ENCODE data around the gene VPS54. TPM values are rescaled to one million over a fixed set of nuclear protein-coding genes. Genes with fewer than 3 reads are reported as not detected.

The VPS54 gene
- total RNA-seq (2022; extraction: Qiagen RNA extraction), result 11.4 to 15.5 TPM (median 14.1 TPM) in 5 replicates

GRCh38 chr2:64019083-64019974, at the start of gene VPS54:
Gene VPS54 (minus strand): TSS chr2:64019428. CDS start chr2:63983999, 35,429 bp downstream.

Other genes with a start within 250 kb of the VPS54 start
- gene UGP2, start 177.5 kb downstream of the VPS54 start, total RNA-seq (2022; extraction: Qiagen RNA extraction), result 93.8 to 128 TPM (median 104 TPM) in 5 replicates
- 1.1 to 1.7 TPM (median 1.3 TPM) in 5 replicates for gene PELI1, start 125.0 kb upstream of the VPS54 start, total RNA-seq (2022; extraction: Qiagen RNA extraction)